GM11168 (cell line): Measurements from ENCODE around the gene IGSF21.

Experiments
- in situ Hi-C: fragments of 300-500 bp; cut with MboI; formaldehyde crosslinking; loops from one replicate; pipeline ENCODE4 v1.12.0; 2022; ENCODE audit warnings: low sequenced_read_pairs; ENCODE audit not compliant: unreplicated experiment

Gene IGSF21

GRCh38 chr1:18245647-18246046 is 138.0 kb downstream of the IGSF21 start:
- in situ Hi-C loops, result no loop called here

GRCh38 chr1:18246543-18246942 is 138.9 kb downstream of the IGSF21 start:
- in situ Hi-C loops, result no loop called here

- in situ Hi-C loops, result no loop called here
These were observed 139.6 kb downstream of the IGSF21 start for GRCh38 chr1:18247151-18247550.

GRCh38 chr1:18249631-18250030 is 142.0 kb downstream of the IGSF21 start:
- in situ Hi-C loops, result no loop called here

GRCh38 chr1:18253093-18253492 is 145.5 kb downstream of the IGSF21 start:
- in situ Hi-C loops, result no loop called here

- in situ Hi-C loops, result no loop called here
These were observed 149.0 kb downstream of the IGSF21 start for GRCh38 chr1:18256282-18257235.

- in situ Hi-C loops, result no loop called here
These were observed 150.2 kb downstream of the IGSF21 start for GRCh38 chr1:18257778-18258177.

GRCh38 chr1:18261891-18262290 is 154.3 kb downstream of the IGSF21 start:
- in situ Hi-C loops, result no loop called here

- in situ Hi-C loops, result no loop called here
These were observed 155.1 kb downstream of the IGSF21 start for GRCh38 chr1:18262726-18263125.

GRCh38 chr1:18263547-18264120 is 156.0 kb downstream of the IGSF21 start:
- in situ Hi-C loops, result no loop called here

- in situ Hi-C loops, result no loop called here
These were observed 156.9 kb downstream of the IGSF21 start for GRCh38 chr1:18264450-18265039.

- in situ Hi-C loops, result no loop called here
These were observed 158.0 kb downstream of the IGSF21 start for GRCh38 chr1:18265641-18266040.

- in situ Hi-C loops, result no loop called here
These were observed 158.8 kb downstream of the IGSF21 start for GRCh38 chr1:18266391-18266790.

- in situ Hi-C loops, result no loop called here
These were observed 163.7 kb downstream of the IGSF21 start for GRCh38 chr1:18271336-18271735.

- in situ Hi-C loops, result no loop called here
These were observed 171.3 kb downstream of the IGSF21 start for GRCh38 chr1:18278946-18279345.

- in situ Hi-C loops, result no loop called here
These were observed 171.9 kb downstream of the IGSF21 start for GRCh38 chr1:18279351-18280074.

- in situ Hi-C loops, result no loop called here
These were observed 173.4 kb downstream of the IGSF21 start for GRCh38 chr1:18280956-18281355.

GRCh38 chr1:18282851-18283600 is 175.4 kb downstream of the IGSF21 start:
- in situ Hi-C loops, result no loop called here

- in situ Hi-C loops, result no loop called here
These were observed 176.2 kb downstream of the IGSF21 start for GRCh38 chr1:18283601-18284385.
